Keratinocyte (primary cell): ENCODE data around the gene CLPSL1. TPM values are rescaled to one million over a fixed set of nuclear protein-coding genes. Genes with fewer than 3 reads are reported as not detected.

ENCODE experiments used
- DNase-seq: peaks from one replicate; pipeline ENCODE4 v3.0.0-alpha.2; 2011; ENCODE audit warnings: low read depth, missing footprints, low spot score
- FAIRE-seq: peaks from 2 replicates; lab custom pipeline; 2011; peaks lifted over from hg19 to GRCh38; lab: Jason Lieb, UNC
- H2AFZ ChIP-seq: 2 replicates; pipeline ENCODE4 v1.6.0; 2012; ENCODE audit warnings: low read length, control low read depth, inconsistent platforms; ENCODE audit not compliant: control insufficient read depth
- H3K27ac ChIP-seq: 2 replicates; pipeline ENCODE4 v1.5.1; 2011; ENCODE audit warnings: low read length; ENCODE audit not compliant: control insufficient read depth, insufficient read depth
- H3K27me3 ChIP-seq: 3 replicates; pipeline ENCODE4 v1.6.0; 2011; ENCODE audit warnings: low read length; ENCODE audit not compliant: control insufficient read depth, insufficient read depth; ENCODE audit errors: extremely low read depth
- H3K36me3 ChIP-seq, 2 experiments: 2 replicates in 1 of 2; 3 replicates in 1 of 2; pipeline ENCODE4 v1.5.1; 2011; ENCODE audit warnings: low read length in 2 of 2, mild to moderate bottlenecking in 1 of 2; ENCODE audit not compliant: control insufficient read depth in 2 of 2, insufficient read depth in 2 of 2; ENCODE audit errors: extremely low read depth in 1 of 2
- H3K4me1 ChIP-seq: 3 replicates; pipeline ENCODE4 v1.5.1; 2011; ENCODE audit warnings: low read length; ENCODE audit not compliant: control insufficient read depth, insufficient read depth; ENCODE audit errors: extremely low read depth
- H3K4me2 ChIP-seq: 3 replicates; pipeline ENCODE4 v1.6.0; 2011; ENCODE audit warnings: low read depth, low read length; ENCODE audit not compliant: control insufficient read depth, insufficient read depth; ENCODE audit errors: extremely low read depth
- H3K4me3 ChIP-seq, 3 experiments: fragments of 200-600 bp in 1 of 3; sonication (generic) in 1 of 3; 2 replicates in 2 of 3; 3 replicates in 1 of 3; pipeline ENCODE4 v1.5.1; 2011 to 2016; ENCODE audit warnings: low read length in 3 of 3, mild to moderate bottlenecking in 3 of 3, control low read depth in 2 of 3, inconsistent platforms in 1 of 3, low read depth in 1 of 3, mixed read lengths in 1 of 3, mixed run types in 1 of 3, moderate library complexity in 1 of 3; ENCODE audit not compliant: control insufficient read depth in 2 of 3, insufficient read depth in 2 of 3; ENCODE audit errors: extremely low read depth in 1 of 3
- H3K79me2 ChIP-seq: 2 replicates; pipeline ENCODE4 v1.6.0; 2012; ENCODE audit warnings: low read length; ENCODE audit not compliant: control insufficient read depth, insufficient read depth
- H3K9ac ChIP-seq: 3 replicates; pipeline ENCODE4 v1.6.0; 2011; ENCODE audit warnings: low read length; ENCODE audit not compliant: control insufficient read depth, insufficient read depth; ENCODE audit errors: extremely low read depth
- H3K9me1 ChIP-seq: 3 replicates; pipeline ENCODE4 v1.6.0; 2011; ENCODE audit warnings: low read length; ENCODE audit not compliant: control insufficient read depth, insufficient read depth; ENCODE audit errors: extremely low read depth
- H3K9me3 ChIP-seq: 2 replicates; pipeline ENCODE4 v1.5.1; 2012; ENCODE audit warnings: low read depth, low read length; ENCODE audit not compliant: control insufficient read depth
- H4K20me1 ChIP-seq: 3 replicates; pipeline ENCODE4 v1.6.0; 2011; ENCODE audit warnings: low read length; ENCODE audit not compliant: control insufficient read depth, insufficient read depth; ENCODE audit errors: extremely low read depth
- EZH2 ChIP-seq: IDR thresholded peaks from one replicate; pipeline ENCODE4 v1.6.1; 2012; ENCODE audit warnings: inconsistent platforms, mild to moderate bottlenecking, low read length, moderate library complexity
- dilution Hi-C: fragments of 300-500 bp; cut with MboI; formaldehyde crosslinking; loops from one replicate; pipeline ENCODE4 v1.7.0; 2020; ENCODE audit warnings: low sequenced_read_pairs; ENCODE audit not compliant: extremely low pct_ligation_motif_present
- polyA plus RNA-seq, 5 experiments: library from polyadenylated mRNA; depleted of rRNA in 3 of 5; stranded (reverse) in 3 of 5; stranded (forward) in 1 of 5; unstranded in 1 of 5; fragments of >200 nt; gene quantifications; 1 replicate in 1 of 5; 2 replicates in 3 of 5; 3 replicates in 1 of 5; pipeline versions ENCODE4 v1.2.1 to v1.2.3, GENCODE V29; 2011 to 2012; ENCODE audit warnings: missing spikeins in 2 of 5, low read depth in 1 of 5, low replicate concordance in 1 of 5
- TF ChIP-seq, protein P1 (sequence below), 3 experiments: IDR thresholded peaks in 1 of 3; conservative IDR thresholded peaks in 1 of 3; optimal IDR thresholded peaks in 1 of 3; 2 replicates in 2 of 3; 3 replicates in 1 of 3; pipeline versions ENCODE3 to v1.5.1; 2011; ENCODE audit warnings: low read length in 3 of 3, mild to moderate bottlenecking in 3 of 3, moderate library complexity in 2 of 3, control low read depth in 1 of 3, inconsistent platforms in 1 of 3; ENCODE audit not compliant: insufficient read depth in 2 of 3; ENCODE audit errors: extremely low read depth in 1 of 3

Gene CLPSL1
- polyA plus RNA-seq, 1 donor (not counting 4 experiments of a cell fraction or from before 2014, with no cell fraction given) = not detected

DNA sequence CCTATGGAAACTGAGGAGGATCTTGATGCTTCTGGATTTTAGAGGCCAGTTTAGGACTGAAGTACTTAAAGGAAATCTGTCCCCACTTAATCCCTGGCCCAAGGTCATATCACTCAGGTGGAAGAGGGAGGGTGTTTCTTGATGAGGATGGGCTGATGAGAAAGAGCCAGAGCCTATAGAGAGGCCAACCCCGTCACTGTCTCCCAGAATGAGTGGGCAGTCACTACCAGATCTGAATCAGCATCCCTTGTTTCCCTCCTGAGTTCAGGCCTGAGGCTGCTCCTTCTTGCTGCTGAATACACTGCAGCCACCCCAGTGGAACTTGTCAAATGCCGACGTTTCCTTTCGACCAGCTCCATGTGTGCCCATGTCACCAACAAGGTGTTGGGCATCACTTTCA is 29.2 kb upstream of the CLPSL1 start:
- no peak overlapping the region for H3K4me3 ChIP-seq
- H3K79me2 ChIP-seq = no peaks in the 10 kb centered on the region
- no peaks in the 10 kb centered on the region for H3K9me3 ChIP-seq
- no peak overlapping the region for H2AFZ ChIP-seq
- H3K27ac ChIP-seq = no peak overlapping the region
- FAIRE-seq (no peak), DNase-seq (no peak)
- no peak overlapping the region for H3K4me2 ChIP-seq
- H4K20me1 ChIP-seq = no peaks in the 10 kb centered on the region
- H3K4me1 ChIP-seq = no peaks in the 10 kb centered on the region
- no peaks in the 10 kb centered on the region for H3K36me3 ChIP-seq
- H3K27me3 ChIP-seq = no peaks in the 10 kb centered on the region
- no peak overlapping the region for H3K9ac ChIP-seq
- no peaks in the 10 kb centered on the region for H3K9me1 ChIP-seq
- dilution Hi-C loops = no loop called here
- TF ChIP-seq, protein P1, sequence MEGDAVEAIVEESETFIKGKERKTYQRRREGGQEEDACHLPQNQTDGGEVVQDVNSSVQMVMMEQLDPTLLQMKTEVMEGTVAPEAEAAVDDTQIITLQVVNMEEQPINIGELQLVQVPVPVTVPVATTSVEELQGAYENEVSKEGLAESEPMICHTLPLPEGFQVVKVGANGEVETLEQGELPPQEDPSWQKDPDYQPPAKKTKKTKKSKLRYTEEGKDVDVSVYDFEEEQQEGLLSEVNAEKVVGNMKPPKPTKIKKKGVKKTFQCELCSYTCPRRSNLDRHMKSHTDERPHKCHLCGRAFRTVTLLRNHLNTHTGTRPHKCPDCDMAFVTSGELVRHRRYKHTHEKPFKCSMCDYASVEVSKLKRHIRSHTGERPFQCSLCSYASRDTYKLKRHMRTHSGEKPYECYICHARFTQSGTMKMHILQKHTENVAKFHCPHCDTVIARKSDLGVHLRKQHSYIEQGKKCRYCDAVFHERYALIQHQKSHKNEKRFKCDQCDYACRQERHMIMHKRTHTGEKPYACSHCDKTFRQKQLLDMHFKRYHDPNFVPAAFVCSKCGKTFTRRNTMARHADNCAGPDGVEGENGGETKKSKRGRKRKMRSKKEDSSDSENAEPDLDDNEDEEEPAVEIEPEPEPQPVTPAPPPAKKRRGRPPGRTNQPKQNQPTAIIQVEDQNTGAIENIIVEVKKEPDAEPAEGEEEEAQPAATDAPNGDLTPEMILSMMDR (optimal IDR thresholded peaks at IDR 0.05 in 1 of 3, IDR thresholded peaks at IDR 0.05 in 1 of 3, conservative IDR thresholded peaks at IDR 0.05 in 1 of 3; ENCODE audit: extremely low read depth in 1 of 3, insufficient read depth in 2 of 3, low read length in 3 of 3) = no peak
- TF ChIP-seq EZH2 = no peak

DNA sequence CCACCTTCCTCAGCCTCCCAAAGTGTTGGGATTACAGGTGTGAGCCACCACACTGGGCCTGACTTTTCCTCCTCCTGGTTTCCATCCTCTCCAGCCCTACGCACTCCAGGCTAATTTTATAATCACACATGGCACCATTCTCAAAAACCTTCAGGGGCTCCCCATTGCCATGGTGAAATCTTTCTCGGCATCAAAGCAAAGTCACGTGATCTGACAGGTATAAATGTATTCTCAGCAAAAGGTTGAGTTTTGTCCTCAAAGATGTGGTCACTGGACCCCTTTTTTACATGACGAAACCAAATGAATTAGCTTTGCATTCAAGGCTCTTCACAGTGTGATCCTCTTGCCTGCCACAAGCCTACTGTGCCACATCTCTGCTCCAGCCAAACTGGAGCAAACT is 28.5 kb upstream of the CLPSL1 start:
- no peak for FAIRE-seq
- no peak overlapping the region for H3K27ac ChIP-seq

More for the DNA sequence above, 28.5 kb upstream of the CLPSL1 start:
- Histone ChIP-seq H4K20me1 (no peaks in the 10 kb centered on the region), H3K4me2 (no peak overlapping the region), H3K79me2 (no peaks in the 10 kb centered on the region), H3K9me1 (no peaks in the 10 kb centered on the region), H2AFZ (no peak overlapping the region), H3K9ac (no peak overlapping the region), H3K4me3 (no peak overlapping the region), H3K4me1 (no peaks in the 10 kb centered on the region), H3K36me3 (no peaks in the 10 kb centered on the region), H3K9me3 (no peaks in the 10 kb centered on the region), H3K27me3 (no peaks in the 10 kb centered on the region)
- TF ChIP-seq, protein P1 (optimal IDR thresholded peaks at IDR 0.05 in 1 of 3, IDR thresholded peaks at IDR 0.05 in 1 of 3, conservative IDR thresholded peaks at IDR 0.05 in 1 of 3; ENCODE audit: extremely low read depth in 1 of 3, insufficient read depth in 2 of 3, low read length in 3 of 3) = no peak
- TF ChIP-seq EZH2 = no peak
- DNase-seq = no peak
- dilution Hi-C loops = no loop called here
